Activated B cell treated with CpG ODN at 0.5 μM for 24 hours (primary cell): ENCODE results near the gene CAMKK1. TPM values are rescaled to one million over a fixed set of nuclear protein-coding genes. Genes with fewer than 3 reads are reported as not detected.

ENCODE experiments used
- ATAC-seq: fragments of 200-7000 bp; cut with Tn5 transposase; one replicate; pipeline ENCODE4 v1.10.0; 2021; ENCODE audit warnings: low read depth, mild to moderate bottlenecking, moderate library complexity
- CTCF ChIA-PET: fragments of 350-600 bp; sonication (Branson Sonifier 250); formaldehyde crosslinking; loops from one replicate; lab custom pipeline; 2021; ENCODE audit warnings: antibody characterized with exemption; lab: Charles Lee
- POLR2A ChIA-PET: fragments of 350-600 bp; sonication (Branson Sonifier 250); formaldehyde crosslinking; loops from one replicate; lab custom pipeline; 2021; ENCODE audit warnings: antibody characterized with exemption; lab: Charles Lee
- DNase-seq: peaks from one replicate; pipeline ENCODE4 v3.0.0; 2022
- H3K27ac Mint-ChIP-seq: one replicate; pipeline ENCODE4 v1.8.0; 2020; ENCODE audit warnings: mixed read lengths
- H3K27me3 Mint-ChIP-seq: one replicate; pipeline ENCODE4 v1.8.0; 2021; ENCODE audit warnings: mixed read lengths
- H3K36me3 Mint-ChIP-seq: one replicate; pipeline ENCODE4 v1.8.0; 2021; ENCODE audit warnings: low read depth, mixed read lengths
- H3K4me1 Mint-ChIP-seq: one replicate; pipeline ENCODE4 v1.8.0; 2021; ENCODE audit warnings: mixed read lengths
- H3K4me3 Mint-ChIP-seq: one replicate; pipeline ENCODE4 v1.8.0; 2020; ENCODE audit warnings: mild to moderate bottlenecking, mixed read lengths
- H3K9me3 Mint-ChIP-seq: one replicate; pipeline ENCODE4 v1.8.0; 2020; ENCODE audit warnings: mixed read lengths
- intact Hi-C: fragments of 100-400 bp; cut with micrococcal nuclease; formaldehyde crosslinking; loops from one replicate; pipeline ENCODE4 v1.15.1; 2024
- total RNA-seq: library from RNA; stranded (reverse); gene quantifications from 2 replicates; pipeline ENCODE4 v1.2.3, GENCODE V29; 2022
- TF ChIP-seq, protein P1 (sequence below): fragments of 200-600 bp; IDR thresholded peaks from one replicate; pipeline ENCODE4 v1.8.0; 2022; ENCODE audit warnings: antibody characterized with exemption, mild to moderate bottlenecking

The CAMKK1 gene
- 4.3 and 6.1 TPM in 2 replicates for total RNA-seq

DNA sequence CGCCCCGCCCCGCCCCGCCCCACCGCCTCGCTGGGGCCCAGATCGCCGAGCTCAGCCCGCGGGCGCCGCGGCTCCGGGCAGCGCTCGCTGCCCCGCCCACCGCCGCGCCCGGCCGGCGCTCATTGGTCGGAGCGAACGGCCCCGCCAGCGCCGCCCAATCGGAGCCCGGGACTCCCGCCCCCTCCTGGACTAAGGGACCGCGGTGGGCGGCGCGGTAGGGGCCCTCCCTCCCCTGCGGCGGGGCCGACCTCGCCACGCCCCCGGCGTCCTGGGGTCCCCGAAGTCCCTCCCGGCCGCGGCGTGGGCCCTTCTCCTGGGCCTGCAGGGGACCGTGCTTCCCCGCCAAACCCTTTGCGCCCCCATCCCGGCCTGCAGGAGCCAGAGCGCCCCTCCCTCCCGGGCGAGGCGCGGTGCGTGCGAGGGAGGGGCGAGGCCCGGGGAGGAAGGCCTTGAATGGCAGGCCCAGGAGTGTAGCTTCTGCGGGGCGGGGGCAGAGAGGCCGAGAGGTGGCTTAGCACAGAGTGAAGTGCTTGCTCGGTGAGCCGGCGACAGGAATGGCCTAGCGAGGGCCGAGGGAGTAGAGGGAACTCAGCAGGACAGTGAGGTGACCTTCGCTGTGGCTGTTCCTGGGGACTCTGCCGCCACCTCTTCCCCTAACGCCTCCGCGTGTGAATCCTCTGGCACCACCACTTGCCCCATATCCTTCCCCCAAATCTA is at the start of gene CAMKK1:
Gene CAMKK1, minus strand, starts transcription at position 51 of the 717 bp plus-strand sequence. CDS start 7,366 bp downstream, outside the sequence.
- peaks cover 38% of the 10 kb centered on the region for H3K4me1 Mint-ChIP-seq
- ATAC-seq (peak; percentile 88), DNase-seq (peak; percentile 93)
- ChIA-PET CTCF (interaction anchor here (1.0 to 1.9 kb wide), 3 partner anchors 14 to 155 kb away, joined by 3 to 5 read pairs (median 4); partner anchors contain the start of gene P2RX1), POLR2A (interaction anchor here (1.2 to 3.2 kb wide), 6 partner anchors 11 to 70 kb away, joined by 3 to 43 read pairs (median 6); partner anchors contain the start of genes NCBP3 and P2RX1)
- H3K9me3 Mint-ChIP-seq = no peaks in the 10 kb centered on the region
- TF ChIP-seq, protein P1, sequence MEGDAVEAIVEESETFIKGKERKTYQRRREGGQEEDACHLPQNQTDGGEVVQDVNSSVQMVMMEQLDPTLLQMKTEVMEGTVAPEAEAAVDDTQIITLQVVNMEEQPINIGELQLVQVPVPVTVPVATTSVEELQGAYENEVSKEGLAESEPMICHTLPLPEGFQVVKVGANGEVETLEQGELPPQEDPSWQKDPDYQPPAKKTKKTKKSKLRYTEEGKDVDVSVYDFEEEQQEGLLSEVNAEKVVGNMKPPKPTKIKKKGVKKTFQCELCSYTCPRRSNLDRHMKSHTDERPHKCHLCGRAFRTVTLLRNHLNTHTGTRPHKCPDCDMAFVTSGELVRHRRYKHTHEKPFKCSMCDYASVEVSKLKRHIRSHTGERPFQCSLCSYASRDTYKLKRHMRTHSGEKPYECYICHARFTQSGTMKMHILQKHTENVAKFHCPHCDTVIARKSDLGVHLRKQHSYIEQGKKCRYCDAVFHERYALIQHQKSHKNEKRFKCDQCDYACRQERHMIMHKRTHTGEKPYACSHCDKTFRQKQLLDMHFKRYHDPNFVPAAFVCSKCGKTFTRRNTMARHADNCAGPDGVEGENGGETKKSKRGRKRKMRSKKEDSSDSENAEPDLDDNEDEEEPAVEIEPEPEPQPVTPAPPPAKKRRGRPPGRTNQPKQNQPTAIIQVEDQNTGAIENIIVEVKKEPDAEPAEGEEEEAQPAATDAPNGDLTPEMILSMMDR = no peak
- H3K4me3 Mint-ChIP-seq = peak within 1 kb of the TSS; percentile 81
- H3K36me3 Mint-ChIP-seq = no peaks in the 10 kb centered on the region
- H3K27me3 Mint-ChIP-seq = no peaks in the 10 kb centered on the region
- intact Hi-C loops = loop anchor here (1.0 kb wide), 4 partner anchors 11 to 70 kb away; partner anchors contain the start of gene NCBP3
- peak within 1 kb of the TSS; percentile 77 for H3K27ac Mint-ChIP-seq

DNA sequence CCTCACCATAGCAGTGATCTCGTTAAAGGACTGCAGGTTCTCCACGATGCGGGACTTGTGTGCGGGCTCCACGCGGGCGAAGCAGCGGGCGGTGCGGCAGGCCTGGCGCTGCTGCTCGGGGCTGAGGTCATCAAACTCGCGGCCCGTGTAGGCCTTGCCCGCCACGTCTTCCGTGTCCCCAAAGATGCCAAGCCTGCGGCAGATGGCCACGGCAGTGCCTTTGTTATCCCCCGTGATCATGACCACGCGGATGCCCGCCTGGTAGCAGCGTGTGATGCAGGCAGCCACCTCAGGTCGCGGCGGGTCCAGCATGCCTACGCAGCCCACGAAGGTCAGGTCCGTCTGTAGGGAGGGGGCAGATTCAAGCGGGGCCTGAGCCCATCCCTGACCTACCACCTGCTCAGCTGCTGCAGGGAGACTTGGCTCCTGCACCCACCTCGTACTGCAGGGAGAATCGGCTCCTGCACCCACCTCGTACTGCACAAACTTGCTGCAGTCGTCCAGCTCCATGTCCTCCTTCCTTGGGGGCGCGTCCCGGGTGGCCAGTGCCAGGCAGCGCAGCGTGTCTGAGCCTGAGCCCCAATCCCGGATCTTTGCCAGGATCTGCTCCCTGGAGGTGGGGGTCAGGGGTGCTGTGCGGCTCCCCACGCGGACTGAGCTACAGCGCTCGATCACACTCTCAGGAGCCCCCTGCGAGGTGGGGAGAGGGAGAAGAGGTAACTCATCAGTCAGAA is 48.3 kb upstream of the CAMKK1 start:
- H3K4me3 Mint-ChIP-seq = no peak overlapping the region
- intact Hi-C loops = no loop called here
- no peaks in the 10 kb centered on the region for H3K27me3 Mint-ChIP-seq
- H3K27ac Mint-ChIP-seq = no peak overlapping the region
- ATAC-seq (no peak), DNase-seq (no peak)
- TF ChIP-seq, protein P1 = no peak
- ChIA-PET POLR2A (interaction anchor here (1.0 kb wide), 1 partner anchor 27 kb away, joined by 4 read pairs; no protein-coding TSS in a partner anchor), CTCF (no interaction called here)
- no peaks in the 10 kb centered on the region for H3K9me3 Mint-ChIP-seq
- H3K36me3 Mint-ChIP-seq = peaks cover 90% of the 10 kb centered on the region
- H3K4me1 Mint-ChIP-seq = no peaks in the 10 kb centered on the region

GRCh38 chr17:3937359-3937758 is 44.5 kb upstream of the CAMKK1 start:
- no peak for ATAC-seq
- CTCF ChIA-PET = no interaction called here
- peak overlapping the region; percentile 3 for H3K27ac Mint-ChIP-seq

GRCh38 chr17:3935825-3936355 is 43.0 kb upstream of the CAMKK1 start:
- H3K4me1 Mint-ChIP-seq = no peaks in the 10 kb centered on the region
- ChIA-PET POLR2A (interaction anchor here (0.7 to 1.9 kb wide), 5 partner anchors 13 to 69 kb away, joined by 3 to 11 read pairs (median 5); partner anchors contain the start of gene P2RX1), CTCF (interaction anchor here (2.8 kb wide), 1 partner anchor 69 kb away, joined by 22 read pairs; no protein-coding TSS in a partner anchor)
- H3K9me3 Mint-ChIP-seq = no peaks in the 10 kb centered on the region
- no peak overlapping the region for H3K27ac Mint-ChIP-seq
- TF ChIP-seq, protein P1 = no peak
- H3K27me3 Mint-ChIP-seq = no peaks in the 10 kb centered on the region
- intact Hi-C loops = loop anchor here (1.0 to 2.0 kb wide), 3 partner anchors 27 to 71 kb away; no protein-coding TSS in a partner anchor
- DNase-seq (no peak), ATAC-seq (no peak)
- H3K36me3 Mint-ChIP-seq = peaks cover 80% of the 10 kb centered on the region
- no peak overlapping the region for H3K4me3 Mint-ChIP-seq

More at GRCh38 chr17:3937359-3937758, 44.5 kb upstream of the CAMKK1 start:
- DNase-seq = no peak
- Mint-ChIP-seq H3K4me3 (no peak overlapping the region), H3K4me1 (no peaks in the 10 kb centered on the region), H3K27me3 (no peaks in the 10 kb centered on the region), H3K9me3 (no peaks in the 10 kb centered on the region), H3K36me3 (peaks cover 83% of the 10 kb centered on the region)
- TF ChIP-seq, protein P1 = no peak
- intact Hi-C loops = no loop called here
- POLR2A ChIA-PET = no interaction called here
